ENCODE results near the gene ZNF518A. TPM values are rescaled to one million over a fixed set of nuclear protein-coding genes. Genes with fewer than 3 reads are reported as not detected.

ZNF518A gene
- total and polyA plus RNA-seq, 9 of the 15 experiments (the other 6 are each of a cell fraction or from before 2014, with no cell fraction given): 6.3 to 30.0 (median 17.4) TPM

GRCh38 chr10:96129387-96130325 lies at the start of gene ZNF518A (continued):
- 0 out of 2 replicates have a peak, but pooled peaks have one; percentile 25 for TF ChIP-seq NR1H2 (CRISPR knock-in tag; IDR thresholded peaks at IDR 0.05)
- TF ChIP-seq TFAP4 (CRISPR knock-in tag; IDR thresholded peaks at IDR 0.05; ENCODE audit: borderline replicate concordance): peak; percentile 58; the same call in 1 of the 2 replicates
- TF ChIP-seq RNF219 (CRISPR knock-in tag; IDR thresholded peaks at IDR 0.05): no peak
- 0 out of 2 replicates have a peak, but pooled peaks have one; percentile 16 for TF ChIP-seq CBX1 (IDR thresholded peaks at IDR 0.05; ENCODE audit: low read depth)
- TF ChIP-seq NKRF (IDR thresholded peaks at IDR 0.05; ENCODE audit: borderline replicate concordance): no peak
- peak; percentile 76 for TF ChIP-seq BRD9 (IDR thresholded peaks at IDR 0.05; ENCODE audit: low read depth, partially characterized antibody)
- TF ChIP-seq STAT5B (CRISPR knock-in tag; IDR thresholded peaks at IDR 0.05): no peak
- no peak for TF ChIP-seq CBFB (CRISPR knock-in tag; IDR thresholded peaks at IDR 0.05)
- TF ChIP-seq TOE1 (IDR thresholded peaks at IDR 0.05; ENCODE audit: borderline replicate concordance): no peak
- TF ChIP-seq TOE1 (CRISPR knock-in tag; IDR thresholded peaks at IDR 0.05; ENCODE audit: borderline replicate concordance, low read depth): no peak
- no peak for TF ChIP-seq ZSCAN32 (CRISPR knock-in tag; IDR thresholded peaks at IDR 0.05)
- TF ChIP-seq CBX3 (IDR thresholded peaks at IDR 0.05; ENCODE audit: borderline replicate concordance in 1 of 2, low read length in 2 of 2): no peak
- TF ChIP-seq ID3 (CRISPR knock-in tag; IDR thresholded peaks at IDR 0.05): no peak
- TF ChIP-seq ID3 (tag; IDR thresholded peaks at IDR 0.05): peak; percentile 52; the same call in 1 of the 2 replicates
- peak in 1 of 2 experiments; percentile 19 for TF ChIP-seq AFF1 (IDR thresholded peaks at IDR 0.05; ENCODE audit: low read depth in 1 of 2, partially characterized antibody in 2 of 2)
- TF ChIP-seq TEAD2 (tag; IDR thresholded peaks at IDR 0.05): 0 out of 2 replicates have a peak, but pooled peaks have one; percentile 21
